Smooth muscle cell (in vitro differentiated cells): ENCODE measurements around the gene IL6ST. TPM values are rescaled to one million over a fixed set of nuclear protein-coding genes. Genes with fewer than 3 reads are reported as not detected.

Source experiments
- DNase-seq: peaks from one replicate; lab custom pipeline; 2025; ENCODE audit not compliant: unreplicated experiment; lab: John Stamatoyannopoulos, UW
- H2AFZ ChIP-seq: fragments of 200-600 bp; sonication (generic); 2 replicates; pipeline ENCODE4 v1.6.0; 2016; ENCODE audit warnings: antibody characterized with exemption, low read depth, mild to moderate bottlenecking
- H3F3A ChIP-seq: fragments of 200-600 bp; sonication (generic); 2 replicates; pipeline ENCODE4 v1.6.0; 2017; ENCODE audit warnings: antibody characterized with exemption, low read depth
- H3K27ac ChIP-seq: fragments of 200-600 bp; sonication (generic); 2 replicates; pipeline ENCODE4 v1.5.1; 2016; ENCODE audit warnings: low read depth, mild to moderate bottlenecking
- H3K27me3 ChIP-seq: fragments of 200-600 bp; sonication (generic); 2 replicates; pipeline ENCODE4 v1.6.1; 2016; ENCODE audit warnings: low read depth, mild to moderate bottlenecking
- H3K36me3 ChIP-seq: fragments of 200-600 bp; sonication (generic); 2 replicates; pipeline ENCODE4 v1.5.1; 2016; ENCODE audit warnings: low read depth
- H3K4me1 ChIP-seq: fragments of 200-600 bp; sonication (generic); 2 replicates; pipeline ENCODE4 v1.5.1; 2016; ENCODE audit warnings: low read depth
- H3K4me2 ChIP-seq: fragments of 200-600 bp; sonication (generic); 2 replicates; pipeline ENCODE4 v1.6.0; 2016; ENCODE audit warnings: mild to moderate bottlenecking
- H3K4me3 ChIP-seq: fragments of 200-600 bp; sonication (generic); 2 replicates; pipeline ENCODE4 v1.5.1; 2016; ENCODE audit warnings: mild to moderate bottlenecking
- H3K79me2 ChIP-seq: fragments of 200-600 bp; sonication (generic); 2 replicates; pipeline ENCODE4 v1.6.0; 2016; ENCODE audit warnings: low read depth, mild to moderate bottlenecking
- H3K9ac ChIP-seq: fragments of 200-600 bp; sonication (generic); 2 replicates; pipeline ENCODE4 v1.6.0; 2016; ENCODE audit warnings: low read depth
- H3K9me3 ChIP-seq: fragments of 200-600 bp; sonication (generic); replicated peaks from 2 replicates; pipeline ENCODE4 v1.5.1; 2016; ENCODE audit warnings: low read depth
- H4K20me1 ChIP-seq: fragments of 200-600 bp; sonication (generic); 2 replicates; pipeline ENCODE4 v1.6.0; 2016; ENCODE audit warnings: low read depth
- CTCF ChIP-seq: fragments of 200-600 bp; sonication (generic); IDR thresholded peaks from 2 replicates; pipeline ENCODE4 v1.5.1; 2017; ENCODE audit warnings: borderline replicate concordance, mild to moderate bottlenecking, antibody characterized with exemption; ENCODE audit not compliant: insufficient read depth, poor library complexity, severe bottlenecking
- WGBS: methylation state at CpG from one replicate; pipeline ENCODE4 v1.1.7; 2016; ENCODE audit warnings: low lambda C conversion rate; 5-methylcytosine and 5-hydroxymethylcytosine counted together
- polyA plus RNA-seq: library from polyadenylated mRNA; unstranded; fragments of >200 nt; fragmentation: Nextera tagmentation; extraction: Ambion mirVana; gene quantifications from 2 replicates; pipeline ENCODE4 v1.2.1, GENCODE V29; 2016
- total RNA-seq: library from RNA; depleted of rRNA; stranded (reverse); fragments of >200 nt; gene quantifications from 2 replicates; pipeline ENCODE4 v1.2.3, GENCODE V29; 2014

The IL6ST gene
- total and polyA plus RNA-seq, 2 experiments from 2014 or later, result 555 to 1,401 TPM

GRCh38 chr5:55933377-55934114 is 61.2 kb downstream of the IL6ST start:
- H3K27ac ChIP-seq, result no peak overlapping the region
- TF ChIP-seq CTCF, result no peak

GRCh38 chr5:55932700-55933099 is 62.1 kb downstream of the IL6ST start:
- Histone ChIP-seq H3K79me2 (no peaks in the 10 kb centered on the region), H3K36me3 (no peaks in the 10 kb centered on the region), H4K20me1 (peaks cover 14% of the 10 kb centered on the region), H3K9ac (no peak overlapping the region), H3K27ac (no peak overlapping the region), H3K9me3 (no peaks in the 10 kb centered on the region), H3K27me3 (no peaks in the 10 kb centered on the region), H3K4me3 (no peak overlapping the region), H3K4me1 (no peaks in the 10 kb centered on the region), H3F3A (peaks cover 31% of the 10 kb centered on the region), H2AFZ (no peak overlapping the region), H3K4me2 (no peak overlapping the region)
- TF ChIP-seq CTCF, result no peak
- no peak for DNase-seq
- WGBS, result 95% methylated on average over 4 of the region's 4 CpGs

More at GRCh38 chr5:55933377-55934114, 61.2 kb downstream of the IL6ST start:
- Histone ChIP-seq H3K27me3 (no peaks in the 10 kb centered on the region), H2AFZ (no peak overlapping the region), H3K4me3 (no peak overlapping the region), H3K4me2 (no peak overlapping the region), H3K79me2 (peaks cover under 1% of the 10 kb centered on the region), H3K36me3 (peaks cover 8% of the 10 kb centered on the region), H3F3A (peaks cover 39% of the 10 kb centered on the region), H3K9me3 (no peaks in the 10 kb centered on the region), H4K20me1 (peaks cover 19% of the 10 kb centered on the region), H3K9ac (no peak overlapping the region), H3K4me1 (no peaks in the 10 kb centered on the region)
- DNase-seq, result no peak
- 94% methylated on average over 14 of the region's 14 CpGs for WGBS

GRCh38 chr5:55929020-55929799 is 65.6 kb downstream of the IL6ST start:
- Histone ChIP-seq H3K36me3 (no peaks in the 10 kb centered on the region), H3K4me1 (no peaks in the 10 kb centered on the region), H3K79me2 (no peaks in the 10 kb centered on the region), H3K4me3 (no peak overlapping the region), H3K27ac (no peak overlapping the region), H4K20me1 (no peaks in the 10 kb centered on the region), H3K27me3 (no peaks in the 10 kb centered on the region), H3F3A (peaks cover 4% of the 10 kb centered on the region), H3K9ac (no peak overlapping the region), H3K4me2 (no peak overlapping the region), H3K9me3 (no peaks in the 10 kb centered on the region), H2AFZ (no peak overlapping the region)
- TF ChIP-seq CTCF, result no peak
- 94% methylated on average over 12 of the region's 12 CpGs for WGBS
- DNase-seq, result no peak
